Breast epithelium (tissue), 4 donors: Measurements from ENCODE around the gene WDTC1. TPM values are rescaled to one million over a fixed set of nuclear protein-coding genes. Genes with fewer than 3 reads are reported as not detected.
"Not testable (repeated sequence)": the region's sequence is repeated elsewhere in the genome, so short reads cannot be mapped to it uniquely, and the experiment has no call there.

ENCODE experiments used
- DNase-seq, 2 donors: peaks; one replicate each; pipeline ENCODE4 v3.0.0-alpha.2; 2019; ENCODE audit warnings: low spot score in 2 of 2
- H3K27ac ChIP-seq, 2 donors: fragments of 200-600 bp; sonication (generic) in 1 of 2; one replicate each; pipeline ENCODE4 v1.5.1; 2016 to 2019; ENCODE audit warnings: mild to moderate bottlenecking in 1 of 2
- H3K27me3 ChIP-seq, 2 donors: fragments of 200-600 bp; sonication (generic) in 1 of 2; one replicate each; pipeline versions ENCODE4 v1.5.1 to v1.6.0; 2017 to 2019; ENCODE audit warnings: control low read depth in 1 of 2, mild to moderate bottlenecking in 1 of 2
- H3K36me3 ChIP-seq: fragments of 200-600 bp; one replicate; pipeline ENCODE4 v1.5.1; 2019
- H3K4me1 ChIP-seq, 2 donors: fragments of 200-600 bp; sonication (generic); one replicate each; pipeline ENCODE4 v1.5.1; 2016 to 2019; ENCODE audit warnings: control low read depth in 1 of 2
- H3K4me3 ChIP-seq, 3 donors: fragments of 200-600 bp; sonication (generic); 1 replicate in 2 of 3; 2 replicates in 1 of 3; pipeline ENCODE4 v1.5.1; 2016 to 2019; ENCODE audit warnings: mild to moderate bottlenecking in 3 of 3, moderate library complexity in 2 of 3
- H3K9me3 ChIP-seq, 2 donors: fragments of 200-600 bp; sonication (generic) in 1 of 2; one replicate each; pipeline ENCODE4 v1.5.1; 2016 to 2019; ENCODE audit warnings: control low read depth in 1 of 2
- CTCF ChIP-seq, 3 donors: fragments of 450-650 bp; IDR thresholded peaks; one replicate each; pipeline ENCODE4 v1.5.1; 2016 to 2017; ENCODE audit warnings: antibody characterized with exemption in 3 of 3, mild to moderate bottlenecking in 3 of 3, moderate library complexity in 3 of 3
- POLR2A ChIP-seq: fragments of 450-650 bp; IDR thresholded peaks from one replicate; pipeline ENCODE4 v1.6.1; 2016; ENCODE audit warnings: antibody characterized with exemption, mild to moderate bottlenecking, moderate library complexity
- POLR2AphosphoS5 ChIP-seq, 3 donors: sonication (generic); formaldehyde crosslinking; IDR thresholded peaks; one replicate each; pipeline ENCODE4 v1.6.1; 2017; ENCODE audit warnings: antibody characterized with exemption in 3 of 3
- intact Hi-C: fragments of 100-400 bp; cut with DNase I; formaldehyde crosslinking; loops from one replicate; pipeline ENCODE4 v1.15.1; 2023; ENCODE audit warnings: low total_unique reads
- total RNA-seq, 3 donors: library from RNA; depleted of rRNA; stranded (reverse); fragments of >200 nt; gene quantifications; one replicate each; pipeline ENCODE4 v1.1.0, GENCODE V29; 2016

WDTC1 gene
- total RNA-seq, 3 donors from 2014 or later = 31.5 to 34.2 (median 33.4) TPM

- intact Hi-C loops = no loop called here
- Histone ChIP-seq H3K9me3 (no peaks in the 10 kb centered on the region), H3K36me3 (no peaks in the 10 kb centered on the region), H3K27ac (no peak overlapping the region), H3K27me3 (no peaks in the 10 kb centered on the region), H3K4me1 (no peaks in the 10 kb centered on the region), H3K4me3 (no peak overlapping the region)
- TF ChIP-seq CTCF (IDR thresholded peaks at IDR 0.05) (no peak), POLR2A (no peak), POLR2AphosphoS5 (IDR thresholded peaks at IDR 0.05) (no peak)
- no peak for DNase-seq
Observed at GRCh38 chr1:27220096-27220495, 14.3 kb upstream of the WDTC1 start.

- DNase-seq, H3K27ac ChIP-seq, intact Hi-C loops, H3K9me3 ChIP-seq, H3K27me3 ChIP-seq, H3K4me3 ChIP-seq, H3K4me1 ChIP-seq, H3K36me3 ChIP-seq: not testable (repeated sequence)
Observed at GRCh38 chr1:27220702-27221497, 13.5 kb upstream of the WDTC1 start.

- TF ChIP-seq CTCF (IDR thresholded peaks at IDR 0.05) = no peak
- TF ChIP-seq POLR2AphosphoS5 (IDR thresholded peaks at IDR 0.05) = no peak
- TF ChIP-seq POLR2A = no peak
- no peak overlapping the region for H3K27ac ChIP-seq
- no peaks in the 10 kb centered on the region for H3K9me3 ChIP-seq
- H3K4me3 ChIP-seq = no peak overlapping the region
- no peaks in the 10 kb centered on the region for H3K4me1 ChIP-seq
- no peaks in the 10 kb centered on the region for H3K36me3 ChIP-seq
- no peak for DNase-seq
- intact Hi-C loops = no loop called here
- H3K27me3 ChIP-seq = no peaks in the 10 kb centered on the region
Observed at GRCh38 chr1:27225621-27226020, 8.8 kb upstream of the WDTC1 start.

GRCh38 chr1:27227765-27228164 is 6.7 kb upstream of the WDTC1 start:
- TF ChIP-seq CTCF (IDR thresholded peaks at IDR 0.05) (no peak), POLR2AphosphoS5 (IDR thresholded peaks at IDR 0.05) (no peak), POLR2A (no peak)
- no peak overlapping the region for H3K27ac ChIP-seq
- H3K4me3 ChIP-seq = no peak overlapping the region
- intact Hi-C loops = no loop called here
- H3K4me1 ChIP-seq = no peaks in the 10 kb centered on the region
- no peaks in the 10 kb centered on the region for H3K27me3 ChIP-seq
- no peak for DNase-seq
- H3K9me3 ChIP-seq = no peaks in the 10 kb centered on the region
- no peaks in the 10 kb centered on the region for H3K36me3 ChIP-seq

GRCh38 chr1:27233667-27234048 is 774 bp upstream of the WDTC1 start:
- H3K27me3 ChIP-seq = no peaks in the 10 kb centered on the region
- no peaks in the 10 kb centered on the region for H3K9me3 ChIP-seq
- intact Hi-C loops = no loop called here
- peak overlapping the region; percentile 81 to 96 (median 87) for H3K4me3 ChIP-seq
- H3K27ac ChIP-seq = peak overlapping the region; percentile 88 to 92
- TF ChIP-seq POLR2A = no peak
- no peak for TF ChIP-seq POLR2AphosphoS5 (IDR thresholded peaks at IDR 0.05)
- TF ChIP-seq CTCF (IDR thresholded peaks at IDR 0.05) = no peak
- H3K4me1 ChIP-seq = peaks cover 3 to 7% of the 10 kb centered on the region in 2 donors
- H3K36me3 ChIP-seq = no peaks in the 10 kb centered on the region
- peak in 1 of 2 donors; percentile 21 for DNase-seq
